CD4-positive, CD25-positive, alpha-beta regulatory T cell (primary cell): ENCODE data around the gene ZNF516. TPM values are rescaled to one million over a fixed set of nuclear protein-coding genes. Genes with fewer than 3 reads are reported as not detected.

Experiments
- ATAC-seq, 2 donors: fragments of 150-1000 bp; cut with Tn5 transposase; one replicate each; pipeline ENCODE4 v1.10.0; 2021; ENCODE audit warnings: low read depth in 2 of 2, moderate number of reproducible peaks in 2 of 2, moderate library complexity in 1 of 2
- DNase-seq, 3 donors: peaks; one replicate each; pipeline versions ENCODE4 v3.0.0 to v3.0.0-alpha.2; 2012 to 2022; ENCODE audit warnings: mixed read lengths in 1 of 3
- H3K27ac ChIP-seq: one replicate; pipeline ENCODE4 v1.7.0; 2013; ENCODE audit warnings: mild to moderate bottlenecking, low read length; ENCODE audit not compliant: insufficient read depth, poor library complexity, severe bottlenecking
- H3K27me3 ChIP-seq: one replicate; pipeline ENCODE4 v1.7.0; 2013; ENCODE audit warnings: low read length; ENCODE audit not compliant: control insufficient read depth, insufficient read depth
- H3K36me3 ChIP-seq: one replicate; pipeline ENCODE4 v1.7.0; 2013; ENCODE audit warnings: mild to moderate bottlenecking, low read length, moderate library complexity; ENCODE audit not compliant: control insufficient read depth, insufficient read depth
- H3K4me1 ChIP-seq: 2 replicates; pipeline ENCODE4 v1.7.0; 2013; ENCODE audit warnings: mild to moderate bottlenecking, low read length; ENCODE audit not compliant: insufficient read depth, control insufficient read depth, poor library complexity, severe bottlenecking
- H3K4me3 ChIP-seq: one replicate; pipeline ENCODE4 v1.7.0; 2013; ENCODE audit warnings: low read depth, mild to moderate bottlenecking, low read length, moderate library complexity
- H3K9me3 ChIP-seq, 2 experiments: 1 replicate in 1 of 2; 2 replicates in 1 of 2; pipeline ENCODE4 v1.7.0; 2013; ENCODE audit warnings: low read length in 2 of 2, mild to moderate bottlenecking in 1 of 2, moderate library complexity in 1 of 2; ENCODE audit not compliant: control insufficient read depth in 2 of 2
- H3K27ac Mint-ChIP-seq, 3 donors: one replicate each; pipeline ENCODE4 v1.8.0; 2020 to 2022; ENCODE audit warnings: mild to moderate bottlenecking in 3 of 3, mixed read lengths in 3 of 3, moderate library complexity in 2 of 3
- H3K27me3 Mint-ChIP-seq: one replicate; pipeline ENCODE4 v1.8.0; 2022; ENCODE audit warnings: mild to moderate bottlenecking, mixed read lengths
- H3K36me3 Mint-ChIP-seq: one replicate; pipeline ENCODE4 v1.8.0; 2020; ENCODE audit warnings: mixed read lengths
- H3K4me1 Mint-ChIP-seq, 4 donors: one replicate each; pipeline ENCODE4 v1.8.0; 2020 to 2022; ENCODE audit warnings: mixed read lengths in 4 of 4, mild to moderate bottlenecking in 1 of 4
- H3K4me3 Mint-ChIP-seq, 4 donors: one replicate each; pipeline ENCODE4 v1.8.0; 2020 to 2022; ENCODE audit warnings: mild to moderate bottlenecking in 4 of 4, mixed read lengths in 4 of 4, moderate library complexity in 3 of 4
- H3K9me3 Mint-ChIP-seq, 7 donors: one replicate each; pipeline ENCODE4 v1.8.0; 2020 to 2022; ENCODE audit warnings: mixed read lengths in 7 of 7, mild to moderate bottlenecking in 3 of 7, moderate library complexity in 2 of 7
- polyA plus RNA-seq, 4 donors: library from polyadenylated mRNA; unstranded; fragments of 300-500 nt; fragmentation: Illumina TruSeq; gene quantifications; one replicate each; pipeline ENCODE4 v1.2.3, GENCODE V29; 2021
- total RNA-seq: library from RNA; stranded (reverse); gene quantifications from one replicate; pipeline ENCODE4 v1.2.3, GENCODE V29; 2022

Gene ZNF516
- total and polyA plus RNA-seq, 5 donors from 2014 or later, result 0.26 to 9.9 (median 0.57) TPM; not detected in 1

DNA sequence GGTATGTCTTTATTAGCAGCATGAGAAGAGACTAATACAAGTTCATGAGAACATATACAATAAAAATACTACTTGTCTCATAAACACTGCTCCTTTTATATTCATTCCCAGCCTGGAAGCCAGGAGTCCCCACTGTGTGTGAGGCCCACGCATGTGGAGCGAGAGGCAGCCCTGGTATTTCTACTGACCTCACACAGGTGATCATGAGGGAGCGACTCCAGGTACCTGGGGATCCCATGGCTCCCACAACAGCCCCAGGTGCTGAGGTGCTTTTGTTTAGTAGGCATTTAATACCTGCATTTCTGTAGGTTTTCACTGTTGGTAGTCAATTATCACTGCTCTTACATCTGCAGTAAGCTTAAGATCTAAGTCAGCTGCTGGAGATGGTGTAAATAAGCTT lies 75.2 kb downstream of the ZNF516 start:
- H3K27me3 Mint-ChIP-seq, result peaks cover 6% of the 10 kb centered on the region
- no peak overlapping the region for H3K4me3 Mint-ChIP-seq
- no peaks in the 10 kb centered on the region for H3K36me3 Mint-ChIP-seq
- no peak for ATAC-seq
- no peaks in the 10 kb centered on the region for H3K27me3 ChIP-seq
- H3K4me3 ChIP-seq, result no peak overlapping the region
- no peaks in the 10 kb centered on the region for H3K4me1 ChIP-seq
- H3K9me3 ChIP-seq, result no peaks in the 10 kb centered on the region
- H3K27ac ChIP-seq, result no peak overlapping the region
- no peak overlapping the region for H3K27ac Mint-ChIP-seq
- no peaks in the 10 kb centered on the region for H3K4me1 Mint-ChIP-seq
- DNase-seq, result no peak
- H3K36me3 ChIP-seq, result no peaks in the 10 kb centered on the region
- peaks cover 0 to 2% (median 0%) of the 10 kb centered on the region in 7 donors for H3K9me3 Mint-ChIP-seq

DNA sequence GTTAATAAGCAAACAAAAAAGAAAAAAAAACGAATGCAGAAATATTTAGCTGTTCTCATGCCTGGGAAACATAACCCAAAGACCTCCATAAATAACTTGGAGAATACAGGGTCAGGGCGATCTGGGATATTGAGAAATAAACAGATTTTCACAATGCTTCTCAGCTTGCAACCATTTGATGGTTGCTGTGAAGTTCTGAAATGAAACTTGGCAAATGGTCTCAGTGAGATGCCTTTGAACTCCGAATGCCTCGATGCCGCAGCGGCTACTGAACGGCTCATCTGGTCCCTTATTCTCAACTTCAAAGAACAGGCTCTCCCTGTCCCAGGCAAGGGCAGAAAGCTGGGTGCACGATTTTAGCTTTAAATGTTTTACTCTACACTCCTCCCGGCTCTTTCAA lies 78.1 kb downstream of the ZNF516 start:
- H3K9me3 ChIP-seq, result no peaks in the 10 kb centered on the region
- Mint-ChIP-seq H3K36me3 (no peaks in the 10 kb centered on the region), H3K4me3 (no peak overlapping the region), H3K27me3 (peaks cover 6% of the 10 kb centered on the region), H3K9me3 (peaks cover 0 to 2% (median 0%) of the 10 kb centered on the region in 7 donors), H3K27ac (no peak overlapping the region), H3K4me1 (no peaks in the 10 kb centered on the region)
- DNase-seq, result no peak
- no peak overlapping the region for H3K4me3 ChIP-seq
- H3K36me3 ChIP-seq, result no peaks in the 10 kb centered on the region
- no peaks in the 10 kb centered on the region for H3K27me3 ChIP-seq
- H3K4me1 ChIP-seq, result no peaks in the 10 kb centered on the region
- ATAC-seq, result no peak
- H3K27ac ChIP-seq, result no peak overlapping the region

DNA sequence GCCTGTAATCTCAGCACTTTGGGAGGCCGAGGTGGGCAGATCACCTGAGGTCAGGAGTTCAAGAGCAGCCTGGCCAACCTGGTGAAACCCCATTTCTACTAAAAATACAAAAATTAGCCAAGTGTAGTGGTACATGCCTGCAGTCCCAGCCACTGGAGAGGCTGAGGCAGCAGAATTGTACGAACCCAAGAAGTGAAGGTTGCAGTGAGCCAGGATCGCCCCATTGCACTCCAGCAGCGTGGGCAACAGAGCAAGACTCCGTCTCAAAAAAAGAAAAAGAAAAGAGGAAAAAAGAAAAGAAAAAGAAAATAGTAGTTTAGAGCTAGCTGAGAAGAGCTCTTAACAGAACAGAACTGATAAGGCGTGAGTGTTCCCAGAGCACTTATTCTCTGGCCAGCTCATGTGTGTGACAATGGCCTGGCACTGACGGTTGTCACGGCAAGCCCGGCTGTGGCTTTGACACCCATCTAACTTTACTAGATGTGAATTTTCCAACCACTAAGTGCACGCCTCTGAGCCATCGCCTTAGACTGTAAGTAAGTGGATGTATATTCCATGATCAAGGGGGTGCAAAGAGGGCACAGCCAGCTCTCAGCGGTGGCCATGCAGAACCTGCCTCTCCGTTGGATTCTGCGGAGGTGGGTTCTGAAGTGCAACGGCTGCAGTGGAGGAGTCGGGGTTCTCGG lies 80.0 kb downstream of the ZNF516 start:
- no peak overlapping the region for H3K27ac Mint-ChIP-seq
- no peak for DNase-seq
- no peaks in the 10 kb centered on the region for H3K9me3 ChIP-seq
- no peaks in the 10 kb centered on the region for H3K36me3 Mint-ChIP-seq
- H3K4me1 Mint-ChIP-seq, result peaks cover 0 to 10% (median 3%) of the 10 kb centered on the region in 4 donors
- no peak overlapping the region for H3K27ac ChIP-seq
- H3K4me3 Mint-ChIP-seq, result no peak overlapping the region
- no peaks in the 10 kb centered on the region for H3K36me3 ChIP-seq
- H3K27me3 ChIP-seq, result no peaks in the 10 kb centered on the region
- no peaks in the 10 kb centered on the region for H3K4me1 ChIP-seq
- peaks cover 0 to 2% (median 0%) of the 10 kb centered on the region in 7 donors for H3K9me3 Mint-ChIP-seq
- peaks cover 10% of the 10 kb centered on the region for H3K27me3 Mint-ChIP-seq
- no peak overlapping the region for H3K4me3 ChIP-seq
- ATAC-seq, result no peak

DNA sequence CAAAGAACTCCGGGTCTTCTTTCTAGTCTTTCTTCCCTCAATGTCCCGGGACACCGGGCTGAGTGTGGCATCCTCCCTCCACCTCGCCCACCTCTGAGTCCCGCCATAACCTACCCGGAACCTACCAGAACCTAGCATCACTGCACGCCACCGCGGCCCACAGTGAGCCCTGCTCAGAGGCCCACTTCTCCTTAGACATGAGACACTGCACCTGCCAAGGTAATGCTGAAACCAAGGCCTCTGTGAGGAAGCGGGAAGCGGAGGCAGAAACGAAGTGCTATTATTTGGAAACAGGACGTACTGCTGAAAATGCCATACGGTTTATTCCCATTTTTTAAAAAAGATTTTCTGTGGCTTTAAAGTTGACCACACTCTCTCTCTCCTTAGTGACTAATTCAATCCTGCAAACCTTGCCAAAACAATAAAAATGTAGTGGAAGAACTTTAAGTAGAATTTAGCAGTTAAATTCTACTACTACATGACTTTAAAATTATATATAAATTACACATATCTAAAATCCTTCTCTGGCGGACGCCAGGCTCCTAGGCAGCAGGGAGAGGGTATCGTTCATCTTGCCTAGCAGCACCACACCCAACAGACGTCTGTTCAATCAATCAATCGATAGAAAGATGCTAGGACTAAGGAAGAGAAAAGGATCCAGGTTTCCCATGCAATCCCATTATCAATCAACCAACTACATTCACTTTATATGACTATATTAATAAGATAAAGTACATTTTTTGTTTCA lies 82.0 kb downstream of the ZNF516 start:
- peaks cover 0 to 10% (median 4%) of the 10 kb centered on the region in 4 donors for H3K4me1 Mint-ChIP-seq
- no peak for ATAC-seq

DNA sequence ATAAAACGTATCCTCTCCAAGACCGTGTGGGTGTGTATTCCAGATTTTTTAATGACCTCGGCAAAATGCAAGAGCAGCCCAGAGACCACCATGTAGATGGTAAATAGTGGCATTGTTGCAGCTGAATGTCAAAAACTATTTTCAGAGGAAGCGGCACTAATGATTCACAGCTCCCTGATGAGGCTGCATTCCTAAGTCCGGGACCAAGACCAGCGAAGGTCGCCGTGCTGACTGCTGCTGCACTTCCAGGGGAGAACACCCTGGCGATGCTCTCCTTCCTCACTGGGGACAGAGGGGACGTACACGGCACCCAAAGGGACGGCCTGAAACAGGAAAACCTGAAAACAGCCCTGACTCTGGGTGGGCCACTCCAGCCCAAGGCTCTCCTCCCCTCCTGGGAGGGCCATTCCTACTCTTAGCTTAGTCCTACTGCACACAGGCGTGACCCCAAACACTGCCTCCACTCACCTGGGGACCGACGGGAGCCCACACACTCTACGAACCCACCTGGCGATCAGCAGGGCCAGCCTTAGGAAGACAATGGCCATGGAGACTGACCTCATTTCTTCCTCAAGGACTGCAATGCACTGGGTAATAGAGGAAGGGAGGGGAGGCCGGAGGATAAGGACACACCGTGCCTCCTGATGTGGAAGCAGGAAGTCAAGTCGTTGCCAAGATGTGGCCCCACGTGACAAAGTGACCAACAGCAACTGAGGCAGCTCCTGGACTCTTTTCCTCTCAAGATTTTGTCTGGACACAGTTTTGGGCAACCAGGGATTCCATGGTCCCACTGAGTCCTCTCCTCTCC lies 82.8 kb downstream of the ZNF516 start:
- no peak overlapping the region for H3K4me3 Mint-ChIP-seq
- Histone ChIP-seq H3K27me3 (no peaks in the 10 kb centered on the region), H3K36me3 (no peaks in the 10 kb centered on the region), H3K4me1 (no peaks in the 10 kb centered on the region), H3K27ac (no peak overlapping the region), H3K4me3 (no peak overlapping the region), H3K9me3 (no peaks in the 10 kb centered on the region)
- DNase-seq (no peak), ATAC-seq (no peak)
- no peak overlapping the region for H3K27ac Mint-ChIP-seq
- no peaks in the 10 kb centered on the region for H3K36me3 Mint-ChIP-seq
- no peaks in the 10 kb centered on the region for H3K9me3 Mint-ChIP-seq
- peaks cover 0 to 10% (median 4%) of the 10 kb centered on the region in 4 donors for H3K4me1 Mint-ChIP-seq
- H3K27me3 Mint-ChIP-seq, result peaks cover 9% of the 10 kb centered on the region

More for the DNA sequence above, 82.0 kb downstream of the ZNF516 start:
- Mint-ChIP-seq H3K4me3 (no peak overlapping the region), H3K9me3 (peaks cover 0 to 1% (median 0%) of the 10 kb centered on the region in 7 donors), H3K27me3 (peaks cover 10% of the 10 kb centered on the region), H3K36me3 (no peaks in the 10 kb centered on the region), H3K27ac (no peak overlapping the region)
- Histone ChIP-seq H3K4me1 (no peaks in the 10 kb centered on the region), H3K36me3 (no peaks in the 10 kb centered on the region), H3K4me3 (no peak overlapping the region), H3K27ac (no peak overlapping the region), H3K27me3 (no peaks in the 10 kb centered on the region), H3K9me3 (no peaks in the 10 kb centered on the region)
- DNase-seq, result no peak

DNA sequence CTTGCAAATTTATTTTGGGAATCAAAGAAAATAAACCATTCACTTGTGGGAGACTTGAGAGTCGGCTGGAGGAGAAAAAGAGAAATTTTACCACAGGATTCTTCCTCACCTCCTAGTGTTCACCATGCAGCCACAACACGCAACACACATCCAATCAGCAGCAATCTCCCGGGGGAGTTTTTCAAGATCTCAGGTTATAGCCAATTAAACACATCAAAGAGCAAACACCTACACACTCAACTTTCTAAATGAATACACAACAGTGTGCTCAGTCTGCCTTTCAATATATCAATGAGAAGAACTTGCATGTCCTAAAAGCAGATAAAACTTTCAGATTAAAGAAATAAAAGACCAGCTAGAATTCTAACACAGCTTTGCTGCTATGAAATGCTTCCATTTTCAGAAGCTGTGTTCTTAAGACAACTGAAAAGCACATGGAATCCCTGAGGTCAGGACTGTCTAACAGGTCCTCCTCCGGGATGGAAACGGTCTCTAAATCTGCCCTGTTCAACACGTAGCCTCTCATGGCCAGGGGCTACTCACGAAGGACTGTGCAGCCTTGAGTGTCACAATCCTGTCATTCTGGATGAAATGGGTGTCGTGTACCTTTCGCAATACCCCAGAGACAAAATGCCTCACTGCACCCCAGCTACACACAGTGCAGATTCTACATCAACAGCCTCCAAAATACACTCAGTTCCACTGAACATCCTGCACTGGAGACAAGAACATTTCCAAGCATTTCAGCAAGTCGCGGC lies 84.2 kb downstream of the ZNF516 start:
- Mint-ChIP-seq H3K4me1 (peaks cover 0 to 10% (median 4%) of the 10 kb centered on the region in 4 donors), H3K27me3 (peaks cover 4% of the 10 kb centered on the region), H3K27ac (peak overlapping the region in 1 of 3 donors; percentile 6), H3K36me3 (no peaks in the 10 kb centered on the region), H3K4me3 (no peak overlapping the region), H3K9me3 (peaks cover 0 to 1% (median 0%) of the 10 kb centered on the region in 7 donors)
- no peaks in the 10 kb centered on the region for H3K27me3 ChIP-seq
- H3K9me3 ChIP-seq, result no peaks in the 10 kb centered on the region
- DNase-seq, result peak in 1 of 3 donors; percentile 11
- H3K27ac ChIP-seq, result no peak overlapping the region
- no peaks in the 10 kb centered on the region for H3K36me3 ChIP-seq
- no peak for ATAC-seq
- H3K4me1 ChIP-seq, result no peaks in the 10 kb centered on the region
- no peak overlapping the region for H3K4me3 ChIP-seq

DNA sequence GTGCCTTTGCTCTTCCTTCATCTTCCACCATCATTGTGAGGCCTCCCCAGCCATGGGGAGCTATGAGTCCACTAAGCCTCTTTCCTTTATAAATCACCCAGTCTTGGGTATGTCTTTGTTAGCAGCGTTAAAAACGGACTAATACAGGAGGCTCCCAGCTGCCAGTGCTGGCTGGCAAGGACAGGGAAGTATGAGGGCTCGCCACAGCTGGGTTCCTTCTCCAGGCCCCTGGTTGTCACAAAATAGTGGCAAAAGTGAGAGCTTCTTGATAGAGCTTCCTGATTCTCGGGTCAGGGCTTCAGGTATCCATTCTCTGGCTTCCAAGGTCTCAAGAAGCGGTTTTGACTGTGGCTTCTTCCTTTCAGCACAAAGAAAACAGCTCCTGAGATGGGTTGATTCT lies 85.0 kb downstream of the ZNF516 start:
- Histone ChIP-seq H3K27ac (no peak overlapping the region), H3K36me3 (no peaks in the 10 kb centered on the region), H3K4me3 (no peak overlapping the region), H3K9me3 (no peaks in the 10 kb centered on the region), H3K27me3 (no peaks in the 10 kb centered on the region), H3K4me1 (no peaks in the 10 kb centered on the region)
- Mint-ChIP-seq H3K9me3 (peaks cover 0 to 1% (median 0%) of the 10 kb centered on the region in 7 donors), H3K27me3 (peaks cover 4% of the 10 kb centered on the region), H3K4me3 (no peak overlapping the region), H3K27ac (no peak overlapping the region), H3K4me1 (peaks cover 0 to 10% (median 4%) of the 10 kb centered on the region in 4 donors), H3K36me3 (no peaks in the 10 kb centered on the region)
- ATAC-seq, result no peak
- no peak for DNase-seq
